Endometrium (tissue), 2 donors: Measurements from ENCODE around the gene C5AR2.
"Not testable (repeated sequence)": the region's sequence is repeated elsewhere in the genome, so short reads cannot be mapped to it uniquely, and the experiment has no call there.

ENCODE experiments used
- FAIRE-seq: peaks from 2 replicates; lab custom pipeline; 2012; peaks lifted over from hg19 to GRCh38; lab: Jason Lieb, UNC
- donor health status: control.
- donor health status: control.

Gene C5AR2

DNA sequence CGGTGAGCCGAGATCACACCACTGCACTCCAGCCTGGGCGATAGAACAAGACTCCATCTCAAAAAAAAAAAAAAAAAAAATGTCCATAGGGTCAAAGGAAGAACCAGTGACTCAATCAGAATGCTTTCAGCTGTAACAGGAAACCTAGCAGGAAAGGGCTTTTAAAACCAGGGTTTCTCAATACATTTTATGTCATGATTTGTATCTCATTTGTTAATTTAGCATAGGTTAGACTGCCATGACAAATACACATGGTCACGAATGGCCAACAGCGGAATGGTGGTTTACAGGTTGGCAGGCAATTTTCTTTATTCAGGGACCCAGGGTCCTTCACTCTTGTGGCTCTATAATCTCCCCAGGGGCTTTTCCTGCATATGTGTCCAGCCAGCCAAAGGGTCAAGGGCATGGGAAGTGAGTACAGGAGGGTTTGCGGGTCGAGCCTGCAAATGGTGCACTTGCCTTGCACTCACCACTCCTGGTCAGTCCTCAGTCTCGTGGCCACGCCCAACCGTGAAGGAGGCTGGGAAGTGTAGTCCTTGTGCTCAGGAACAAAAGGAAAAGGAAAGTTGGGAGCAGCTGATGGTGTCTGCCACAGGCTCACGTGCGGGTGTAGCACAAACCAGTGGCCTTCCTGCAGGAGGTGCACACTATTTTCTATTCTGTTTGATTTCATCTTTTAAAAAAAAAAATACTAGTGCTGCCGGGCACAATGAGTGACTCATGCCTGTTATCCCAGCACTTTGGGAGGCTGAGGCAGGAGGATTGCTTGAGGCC, 32.0 kb downstream of the C5AR2 start:
- FAIRE-seq = no peak

DNA sequence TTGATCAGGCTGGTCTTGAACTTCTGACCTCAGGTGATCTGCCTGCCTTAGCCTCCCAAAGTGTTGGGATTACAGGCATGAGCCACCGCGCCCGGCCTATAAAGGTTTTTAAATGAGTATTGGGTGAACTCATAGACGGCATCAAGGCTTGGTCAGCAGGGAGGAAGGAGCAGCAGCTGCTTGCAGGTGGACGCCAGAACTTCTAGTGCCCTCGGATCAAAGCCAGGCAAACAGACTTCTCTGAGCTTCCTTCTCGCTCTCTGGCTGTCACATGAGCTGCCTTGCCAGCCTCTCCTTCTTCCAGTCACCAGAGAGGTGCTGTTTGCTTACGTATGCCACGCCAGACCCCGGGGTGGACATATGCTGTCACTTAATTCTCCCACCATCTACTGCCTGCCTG, 33.5 kb downstream of the C5AR2 start:
- FAIRE-seq = not testable (repeated sequence)

DNA sequence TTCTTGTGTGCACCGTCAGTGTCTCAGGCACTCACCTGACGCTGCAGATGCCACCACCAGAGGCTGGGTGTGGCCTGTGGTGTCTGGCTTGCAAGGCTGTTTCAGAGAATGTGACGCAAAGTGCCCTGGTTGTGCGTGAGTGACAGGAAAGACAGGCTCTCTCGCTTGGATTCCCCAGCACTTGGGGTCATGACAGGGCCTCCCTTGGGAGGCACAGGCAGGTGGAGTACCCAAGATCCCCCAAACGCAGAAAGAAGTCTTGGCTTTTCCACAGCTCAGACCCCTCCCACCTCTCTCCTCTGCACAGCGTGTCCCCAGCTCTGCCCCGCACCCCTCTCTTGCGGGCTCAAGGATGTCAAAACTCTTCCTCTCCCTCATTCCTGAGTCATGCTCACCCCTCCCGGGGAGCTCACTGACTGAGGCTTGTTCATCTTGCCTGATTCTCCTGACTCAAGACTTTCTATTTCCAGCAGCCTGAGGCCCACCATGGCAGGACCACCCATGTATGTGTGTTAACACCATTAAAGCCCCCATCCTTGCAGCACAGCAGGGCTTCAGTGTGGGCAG, 38.2 kb downstream of the C5AR2 start:
- no peak for FAIRE-seq

DNA sequence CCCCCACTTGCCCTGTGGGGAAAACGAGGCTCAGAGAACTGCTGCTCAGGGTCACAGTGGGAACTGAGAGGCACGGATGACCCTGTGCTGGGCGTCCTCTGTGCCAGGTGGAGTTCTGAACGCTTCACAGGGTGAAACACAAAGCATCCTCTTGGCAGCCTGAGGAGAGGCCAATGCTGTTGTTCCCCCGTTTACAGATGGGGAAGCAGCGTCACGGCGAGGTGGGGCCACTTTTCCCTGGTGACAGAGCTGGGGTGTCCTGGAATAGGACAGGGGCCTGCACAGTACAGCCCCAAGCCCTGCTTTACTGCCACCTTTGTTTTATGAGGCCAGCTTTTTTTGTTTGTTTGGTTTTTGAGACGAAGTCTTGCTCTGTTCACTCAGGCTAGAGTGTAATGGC, 39.3 kb downstream of the C5AR2 start:
- no peak for FAIRE-seq

DNA sequence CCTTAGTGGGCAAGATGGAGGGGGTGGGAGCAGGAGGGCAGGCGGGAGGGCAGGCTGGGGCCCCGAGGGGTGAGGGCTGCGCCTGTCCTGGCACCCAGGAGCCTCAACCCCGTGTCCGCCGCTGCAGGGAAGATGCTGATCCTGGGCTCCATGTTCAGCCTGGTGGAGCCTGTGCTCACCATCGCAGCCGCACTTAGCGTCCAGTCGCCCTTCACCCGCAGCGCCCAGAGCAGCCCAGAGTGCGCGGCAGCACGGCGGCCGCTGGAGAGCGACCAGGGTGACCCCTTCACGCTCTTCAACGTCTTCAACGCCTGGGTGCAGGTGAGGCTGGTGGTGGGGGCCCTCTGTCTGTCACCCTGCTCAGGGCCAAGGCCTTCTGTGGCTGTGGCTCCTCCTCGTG, 40.6 kb downstream of the C5AR2 start:
- no peak for FAIRE-seq

DNA sequence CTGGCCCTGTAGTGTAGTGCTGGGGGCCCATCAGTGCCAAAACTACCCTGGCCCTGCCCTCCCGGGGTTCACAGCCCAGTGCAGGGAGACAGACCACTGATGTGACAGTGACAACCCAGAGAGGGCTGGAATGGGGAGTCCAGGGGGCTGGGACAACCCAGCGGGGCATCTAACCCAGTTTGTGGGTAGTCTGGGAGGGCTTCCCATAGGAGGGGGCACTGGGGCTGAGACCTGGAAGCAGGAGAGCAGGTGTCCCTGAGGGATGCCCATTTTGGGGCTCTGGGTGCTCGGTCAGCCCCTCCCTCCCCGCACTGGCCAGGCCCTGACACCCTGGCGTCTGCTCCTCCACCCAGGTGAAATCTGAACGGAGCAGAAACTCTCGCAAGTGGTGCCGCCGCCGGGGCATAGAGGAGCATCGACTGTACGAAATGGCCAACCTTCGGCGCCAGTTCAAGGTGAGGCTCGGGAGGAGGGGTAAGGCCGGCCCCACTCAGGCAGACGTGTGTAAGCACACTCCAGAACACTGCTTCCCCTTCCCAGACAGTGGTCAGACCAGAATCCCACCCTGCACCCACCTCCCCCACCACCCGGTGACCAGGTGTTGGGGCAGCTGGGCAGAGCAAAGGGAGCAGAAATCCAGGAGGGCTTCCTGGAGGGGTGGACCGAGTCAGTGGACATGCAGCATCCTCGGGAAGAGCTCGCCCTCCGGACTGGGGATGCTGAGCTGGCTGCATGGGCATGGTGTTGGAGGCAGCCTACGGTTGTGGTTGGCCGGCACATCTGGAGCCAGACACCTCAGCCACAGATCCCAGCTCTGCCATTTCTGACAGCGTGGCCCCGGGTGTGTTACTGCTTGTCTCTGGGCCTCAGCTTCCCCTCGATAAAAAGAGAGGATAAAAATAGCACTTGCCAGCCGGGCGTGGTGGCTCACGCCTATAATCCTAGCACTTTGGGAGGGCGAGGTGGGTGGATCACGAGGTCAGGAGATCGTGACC, 41.6 kb downstream of the C5AR2 start:
- no peak for FAIRE-seq

DNA sequence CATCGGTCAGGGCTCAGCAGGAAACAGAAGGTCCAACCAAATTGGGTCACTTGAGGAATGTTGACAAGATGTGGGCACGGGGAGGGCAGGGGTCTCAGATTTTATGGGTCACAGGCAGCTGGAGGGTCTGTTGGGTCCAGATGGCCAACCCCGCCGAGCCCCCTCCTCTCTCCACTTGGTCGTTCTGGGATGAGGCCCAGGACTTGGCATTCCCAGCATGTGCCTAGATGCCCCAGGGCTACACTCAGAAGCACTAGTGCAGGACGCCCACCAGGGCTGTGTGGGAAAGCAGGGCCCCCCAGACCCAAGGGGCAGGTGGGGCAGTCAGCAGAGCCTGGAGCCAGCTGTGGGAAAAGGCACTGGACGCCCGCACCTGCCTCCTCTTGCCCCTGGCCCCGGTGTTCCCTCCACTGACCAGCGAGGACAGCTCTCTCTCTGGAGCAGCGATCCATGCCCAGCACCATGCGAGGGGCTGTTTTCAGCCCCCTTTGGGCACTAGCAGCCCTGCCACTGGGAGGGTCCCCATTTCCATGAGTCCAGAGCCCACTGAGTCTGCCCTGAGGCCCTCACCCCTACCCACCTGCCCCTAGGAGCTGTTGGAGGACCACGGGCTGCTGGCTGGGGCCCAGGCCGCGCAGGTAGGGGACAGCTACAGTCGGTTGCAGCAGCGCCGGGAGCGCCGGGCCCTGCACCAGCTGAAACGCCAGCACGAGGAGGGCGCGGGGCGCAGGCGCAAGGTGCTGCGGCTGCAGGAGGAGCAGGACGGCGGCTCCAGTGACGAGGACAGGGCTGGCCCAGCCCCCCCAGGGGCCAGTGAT, 43.1 kb downstream of the C5AR2 start:
- no peak for FAIRE-seq

DNA sequence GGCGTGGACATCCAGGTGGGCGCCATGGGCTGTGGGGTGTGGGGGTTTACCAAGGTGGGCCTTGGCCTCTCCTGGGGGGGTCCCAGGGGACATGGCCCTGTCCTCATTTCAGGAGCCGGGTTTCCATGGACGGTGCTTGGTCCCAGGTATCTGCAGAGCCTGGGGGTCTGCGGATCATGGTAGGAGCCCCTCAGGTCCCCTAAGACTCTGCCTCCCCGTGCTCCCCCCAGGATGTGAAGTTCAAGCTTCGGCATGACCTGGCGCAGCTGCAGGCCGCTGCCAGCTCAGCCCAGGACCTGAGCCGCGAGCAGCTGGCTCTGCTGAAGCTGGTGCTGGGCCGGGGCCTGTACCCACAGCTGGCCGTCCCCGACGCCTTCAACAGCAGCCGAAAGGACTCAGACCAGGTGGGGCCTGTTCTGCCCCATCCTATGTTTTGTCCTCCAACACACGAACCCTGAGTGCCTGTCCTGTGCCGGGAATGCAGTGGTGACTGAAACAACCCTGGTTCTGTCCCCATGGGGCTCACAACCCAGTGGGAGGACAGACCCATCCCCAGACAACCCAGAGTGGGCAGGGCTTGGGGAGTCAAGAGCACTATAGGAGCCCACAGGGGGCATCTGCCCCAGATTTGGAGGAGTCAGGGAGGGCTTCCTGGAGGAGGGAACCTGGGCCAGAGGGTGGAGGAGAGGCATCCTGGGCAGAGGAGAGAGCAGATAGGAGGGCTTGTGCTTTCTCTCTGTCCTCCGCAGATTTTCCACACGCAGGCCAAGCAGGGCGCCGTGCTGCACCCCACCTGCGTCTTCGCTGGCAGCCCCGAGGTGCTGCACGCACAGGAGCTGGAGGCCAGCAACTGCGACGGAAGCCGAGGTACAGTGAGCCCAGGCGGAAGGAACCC, 44.0 kb downstream of the C5AR2 start:
- FAIRE-seq = no peak

DNA sequence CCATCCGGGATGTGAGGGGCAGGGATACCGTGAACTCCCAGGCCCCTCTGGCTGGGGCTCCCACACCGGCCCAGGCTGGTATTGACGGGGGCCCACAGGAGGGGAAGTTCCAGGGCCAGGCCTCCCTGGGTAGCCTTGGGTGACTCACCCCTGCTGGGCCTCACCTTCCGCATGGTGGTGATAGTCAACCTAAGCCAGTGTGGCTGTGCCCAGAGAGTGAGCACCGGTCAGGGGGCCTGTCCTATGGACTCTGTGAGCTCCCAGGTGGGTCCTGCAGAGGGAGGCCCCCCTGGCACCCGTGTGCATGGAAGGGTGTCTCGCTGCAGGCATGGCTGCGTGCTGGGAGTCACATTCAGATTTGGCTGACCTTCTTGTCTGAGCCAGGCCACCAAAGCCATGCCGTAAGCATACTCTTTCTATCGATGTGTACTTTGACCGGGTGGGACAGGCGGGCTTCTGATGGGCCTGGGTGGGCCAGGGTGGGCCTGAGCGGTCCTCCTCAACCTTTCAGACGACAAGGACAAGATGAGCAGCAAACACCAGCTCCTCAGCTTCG, 44.7 kb downstream of the C5AR2 start:
- FAIRE-seq = no peak

DNA sequence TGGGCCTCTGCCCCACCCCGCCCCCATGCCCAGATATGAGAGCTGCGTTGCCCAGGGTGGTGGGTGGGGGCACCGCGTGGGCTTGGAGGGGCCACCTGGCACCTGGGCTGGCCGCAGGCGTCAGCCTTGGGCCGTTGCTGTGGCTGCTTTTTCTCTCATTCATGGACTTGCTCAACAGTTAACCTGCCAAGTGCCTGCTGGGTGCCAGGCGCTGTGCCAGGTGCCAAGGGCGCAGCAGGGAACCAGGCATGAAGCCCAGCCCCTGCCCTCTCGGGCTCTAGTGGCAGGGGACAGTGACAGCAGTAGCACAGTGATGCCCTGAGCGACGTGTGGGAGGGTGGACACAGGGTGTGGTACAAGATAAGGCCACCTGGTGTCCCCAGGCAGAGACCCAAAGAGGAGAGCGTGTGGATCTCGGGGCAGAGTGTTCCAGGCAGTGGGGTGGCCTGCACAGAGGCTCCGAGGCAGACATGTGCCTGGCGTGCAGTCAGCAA, 45.3 kb downstream of the C5AR2 start:
- no peak for FAIRE-seq

DNA sequence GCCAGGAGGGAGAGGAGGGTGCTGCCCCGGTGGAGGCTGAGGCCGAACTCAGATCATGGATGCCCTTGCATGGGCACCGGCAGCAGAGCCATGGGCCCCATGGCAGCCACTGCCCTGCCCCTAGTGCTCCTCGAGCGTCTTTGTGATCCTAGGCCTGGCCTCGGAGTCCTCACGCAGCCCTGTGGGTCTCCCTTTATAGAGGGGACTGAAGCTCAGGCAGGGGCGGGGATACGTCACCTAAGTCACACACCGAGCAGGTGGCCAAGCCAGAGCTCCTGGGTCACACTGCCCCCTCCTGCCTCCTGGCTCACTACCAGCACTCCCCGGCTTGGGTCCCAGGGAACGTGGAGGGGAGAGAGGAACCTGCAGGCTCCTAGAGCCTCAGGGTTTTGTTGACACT, 45.8 kb downstream of the C5AR2 start:
- FAIRE-seq = no peak

DNA sequence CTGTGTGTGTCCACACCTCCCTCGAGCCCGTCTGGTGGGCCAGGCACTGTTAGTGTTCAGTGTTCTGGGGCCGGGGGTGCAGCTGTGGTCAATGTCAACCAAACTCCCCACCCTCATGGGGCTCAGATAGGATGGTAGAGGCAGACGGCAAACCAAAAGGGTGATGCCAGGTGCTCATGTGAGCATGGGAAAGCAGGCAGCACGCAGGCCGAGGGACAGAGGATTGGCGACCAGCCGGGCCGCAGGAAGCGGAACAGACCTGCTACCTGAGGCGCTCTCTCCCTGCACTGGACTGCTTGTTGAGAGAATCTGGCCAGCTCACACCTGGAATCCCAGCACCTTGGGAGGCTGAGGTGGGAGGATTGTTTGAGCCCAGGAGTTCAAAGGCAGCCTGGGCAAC, 46.3 kb downstream of the C5AR2 start:
- FAIRE-seq = no peak

DNA sequence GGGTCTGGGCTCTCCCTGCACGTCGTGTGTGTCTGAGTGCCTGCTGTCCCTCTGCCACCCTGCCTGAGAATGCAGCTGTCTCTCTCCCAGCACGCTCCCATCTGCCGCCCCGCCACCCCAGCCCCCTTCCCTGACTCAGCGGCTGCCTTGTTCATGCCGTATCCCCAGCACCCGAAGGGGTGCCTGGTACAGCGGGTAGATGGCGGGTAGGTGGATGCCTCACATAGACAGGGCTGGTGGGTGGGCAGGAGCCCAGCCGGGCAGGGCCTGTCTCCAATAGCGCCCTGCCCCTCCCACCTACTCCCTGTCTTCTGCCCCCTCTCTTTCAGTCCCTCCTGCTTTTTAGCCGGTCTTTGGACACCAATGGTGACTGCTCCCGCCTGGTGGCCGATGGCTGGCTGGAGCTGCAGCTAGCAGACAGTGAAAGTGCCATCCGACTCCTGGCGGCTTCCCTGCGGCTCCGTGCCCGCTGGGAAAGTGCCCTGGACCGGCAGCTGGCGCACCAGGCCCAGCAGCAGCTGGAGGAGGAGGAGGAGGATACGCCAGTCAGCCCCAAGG, 47.5 kb downstream of the C5AR2 start:
- no peak for FAIRE-seq

DNA sequence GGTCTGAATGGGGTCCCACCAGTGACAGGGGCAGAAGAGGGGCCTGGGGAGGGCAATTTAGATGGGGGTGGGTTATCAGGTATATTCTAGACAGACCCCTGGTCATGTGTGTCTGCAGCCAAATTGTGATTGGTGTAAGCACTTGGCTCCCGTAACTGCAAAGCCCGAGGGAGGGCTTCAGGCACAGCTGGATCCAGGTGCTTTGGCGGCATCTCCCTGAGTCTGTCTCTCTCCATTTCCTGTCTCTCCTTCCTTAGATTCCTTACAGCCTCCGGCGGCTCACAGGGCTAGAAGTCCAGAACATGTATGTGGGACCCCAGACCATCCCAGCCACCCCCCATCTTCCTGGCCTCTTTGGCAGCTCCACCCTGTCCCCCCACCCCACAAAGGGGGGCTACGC, 48.6 kb downstream of the C5AR2 start:
- no peak for FAIRE-seq

DNA sequence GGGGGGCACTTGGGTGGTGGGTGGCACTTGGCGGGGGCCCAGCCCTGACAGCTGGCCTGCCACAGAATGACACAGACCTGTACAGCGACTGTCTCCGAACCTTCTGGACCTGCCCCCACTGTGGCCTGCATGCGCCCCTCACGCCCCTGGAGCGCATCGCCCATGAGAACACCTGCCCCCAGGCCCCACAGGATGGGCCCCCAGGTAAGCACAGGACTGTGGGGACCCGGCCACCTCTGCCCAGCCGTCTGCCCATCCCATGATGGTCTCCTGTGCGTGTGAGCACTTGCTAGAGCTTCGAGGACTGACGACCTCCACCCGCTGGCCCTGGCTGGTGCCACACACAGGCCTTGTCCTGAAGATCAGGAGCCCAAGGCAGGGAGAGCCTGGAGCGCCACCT, 49.1 kb downstream of the C5AR2 start:
- FAIRE-seq = no peak

DNA sequence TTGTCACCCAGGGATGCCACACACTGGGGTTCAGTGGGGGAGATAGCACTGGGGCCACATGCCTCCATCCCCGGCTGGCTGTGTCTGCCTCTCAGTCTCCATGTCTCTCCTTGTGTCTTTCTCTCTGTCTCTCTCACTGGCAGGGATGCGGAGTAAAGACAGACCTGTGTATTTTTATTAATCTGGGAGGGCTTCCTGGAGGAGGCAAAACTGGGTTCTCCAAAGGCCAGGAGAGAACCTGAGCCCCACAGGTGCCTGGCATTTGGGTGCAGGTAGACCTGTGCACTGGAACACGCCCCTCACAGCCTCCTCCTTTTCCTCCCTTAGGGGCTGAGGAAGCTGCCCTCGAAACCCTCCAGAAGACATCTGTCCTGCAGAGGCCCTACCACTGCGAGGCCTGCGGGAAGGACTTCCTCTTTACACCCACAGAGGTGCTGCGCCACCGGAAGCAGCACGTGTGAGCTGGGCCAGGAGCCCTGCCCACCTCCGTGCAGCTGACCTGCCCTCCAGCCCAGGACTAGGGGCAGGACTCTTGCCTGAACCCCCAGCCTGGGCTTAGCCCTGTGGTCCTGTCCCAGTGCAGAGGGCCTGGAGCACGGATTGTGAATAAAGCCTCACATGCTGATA, 49.8 kb downstream of the C5AR2 start:
- FAIRE-seq = no peak

DNA sequence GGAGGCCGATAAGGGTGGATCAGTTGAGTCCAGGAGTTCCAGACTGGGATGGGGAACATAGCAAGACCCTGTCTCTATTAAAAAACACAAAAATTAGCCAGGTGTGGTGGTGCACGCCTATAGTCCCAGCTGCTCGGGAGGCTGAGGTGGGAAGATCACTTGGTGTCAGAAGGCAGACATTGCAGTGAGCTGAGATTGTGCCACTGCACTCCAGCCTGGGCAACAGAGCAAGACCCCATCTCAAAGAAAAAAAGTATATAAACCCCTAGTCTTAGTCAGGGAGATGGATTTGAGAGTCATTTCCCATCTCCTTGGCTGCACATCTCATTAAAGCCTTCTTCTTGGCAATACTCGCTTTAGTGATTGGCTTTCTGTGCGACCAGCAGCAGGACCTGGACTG, 51.9 kb downstream of the C5AR2 start:
- not testable (repeated sequence) for FAIRE-seq

DNA sequence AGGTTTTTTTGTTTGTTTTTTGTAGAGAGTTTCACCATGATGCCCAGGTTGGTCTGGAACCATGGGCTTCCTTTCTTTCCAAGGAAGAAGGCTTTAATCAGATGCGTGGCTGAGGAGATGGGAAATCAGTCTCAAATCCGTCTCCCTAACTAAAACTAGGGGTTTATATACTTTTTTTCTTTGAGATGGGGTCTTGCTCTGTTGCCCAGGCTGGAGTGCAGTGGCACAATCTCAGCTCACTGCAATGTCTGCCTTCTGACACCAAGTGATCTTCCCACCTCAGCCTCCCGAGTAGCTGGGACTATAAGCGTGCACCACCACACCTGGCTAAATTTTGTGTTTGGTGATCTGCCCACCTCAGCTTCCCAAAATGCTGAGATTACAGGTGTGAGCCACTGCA, 52.6 kb downstream of the C5AR2 start:
- FAIRE-seq = not testable (repeated sequence)

DNA sequence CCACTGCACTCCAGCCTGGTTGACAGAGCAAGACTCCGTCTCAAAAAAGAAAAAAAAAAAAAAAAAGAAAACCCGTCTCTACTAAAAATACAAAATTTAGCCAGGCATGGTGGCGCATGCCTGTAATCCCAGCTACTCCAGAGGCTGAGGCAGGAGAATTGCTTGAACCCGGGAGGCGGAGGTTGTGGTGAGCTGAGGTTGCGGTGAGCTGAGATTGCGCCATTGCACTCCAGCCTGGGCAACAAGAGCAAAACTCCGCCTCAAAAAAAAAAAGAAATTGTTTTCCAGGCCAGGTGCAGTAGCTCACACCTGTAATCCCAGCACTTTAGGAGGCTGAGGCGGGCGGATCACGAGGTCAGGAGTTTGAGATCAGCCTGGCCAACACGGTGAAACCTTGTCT, 54.6 kb downstream of the C5AR2 start:
- not testable (repeated sequence) for FAIRE-seq

DNA sequence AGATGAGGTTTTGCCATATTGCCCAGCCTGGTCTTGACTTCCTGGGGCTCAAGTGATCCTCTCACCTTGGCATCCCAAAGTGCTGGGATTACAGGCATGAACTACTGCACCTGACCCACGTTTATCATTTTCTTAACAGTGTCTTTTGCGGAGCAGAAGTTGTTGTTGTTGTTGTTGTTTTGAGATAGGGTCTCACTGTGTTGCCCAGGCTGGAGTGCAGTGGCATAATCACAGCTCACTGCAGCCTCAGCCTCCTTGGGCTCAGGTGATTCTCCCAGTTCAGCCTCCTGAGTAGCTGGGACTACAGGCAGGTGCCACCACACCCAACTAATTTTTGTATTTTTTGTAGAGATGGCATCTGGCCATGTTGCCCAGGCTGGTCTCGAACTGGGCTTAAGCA, 55.6 kb downstream of the C5AR2 start:
- FAIRE-seq = not testable (repeated sequence)
